COLO668 (cell line): Measurements from ENCODE around the gene ATP6AP2.
A peak's percentile ranks its signal among the peaks of the same experiment; 100 is the strongest.
"Not testable (repeated sequence)": the region's sequence is repeated elsewhere in the genome, so short reads cannot be mapped to it uniquely, and the experiment has no call there.

Experiments used
- DNase-seq: peaks from one replicate; lab custom pipeline; 2025; ENCODE audit not compliant: unreplicated experiment; lab: John Stamatoyannopoulos, UW

Gene ATP6AP2, protein sequence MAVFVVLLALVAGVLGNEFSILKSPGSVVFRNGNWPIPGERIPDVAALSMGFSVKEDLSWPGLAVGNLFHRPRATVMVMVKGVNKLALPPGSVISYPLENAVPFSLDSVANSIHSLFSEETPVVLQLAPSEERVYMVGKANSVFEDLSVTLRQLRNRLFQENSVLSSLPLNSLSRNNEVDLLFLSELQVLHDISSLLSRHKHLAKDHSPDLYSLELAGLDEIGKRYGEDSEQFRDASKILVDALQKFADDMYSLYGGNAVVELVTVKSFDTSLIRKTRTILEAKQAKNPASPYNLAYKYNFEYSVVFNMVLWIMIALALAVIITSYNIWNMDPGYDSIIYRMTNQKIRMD

DNA sequence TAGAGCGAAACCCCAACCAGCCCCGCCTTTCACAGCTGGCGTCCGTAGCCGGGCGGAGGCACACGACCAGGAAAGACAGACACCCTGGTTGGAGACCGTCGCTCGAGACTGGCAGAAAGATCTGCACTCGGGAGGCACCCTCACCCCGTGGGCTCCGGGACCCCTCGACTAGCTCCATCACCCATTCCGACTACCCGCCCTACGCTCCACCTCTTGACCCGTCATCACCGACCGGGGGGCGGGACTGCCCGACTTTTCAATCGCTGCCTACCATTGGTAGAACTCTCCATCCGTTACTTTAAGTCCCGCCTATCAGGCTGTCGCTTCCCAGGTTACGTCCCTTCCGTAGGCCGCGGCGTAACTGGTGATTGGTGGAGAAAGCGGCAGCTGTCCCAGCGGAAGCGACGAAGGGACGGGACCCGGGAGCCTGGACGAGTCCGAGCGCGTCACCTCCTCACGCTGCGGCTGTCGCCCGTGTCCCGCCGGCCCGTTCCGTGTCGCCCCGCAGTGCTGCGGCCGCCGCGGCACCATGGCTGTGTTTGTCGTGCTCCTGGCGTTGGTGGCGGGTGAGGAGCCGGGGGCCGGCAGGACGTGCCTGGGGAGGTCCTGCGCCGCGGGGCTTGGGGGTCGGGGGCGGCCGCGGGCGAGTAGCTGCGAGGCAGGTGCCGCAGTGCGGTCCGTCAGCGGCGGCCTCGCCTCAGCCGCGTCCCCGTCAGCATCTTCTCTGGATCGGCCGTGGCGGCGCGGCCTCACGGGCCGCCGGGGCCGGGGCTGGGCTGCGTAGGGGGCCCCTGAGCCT is at the start of gene ATP6AP2:
Gene ATP6AP2, plus strand, starts transcription at position 434 of the 799 bp plus-strand sequence. Its CDS starts 96 bp downstream, at position 530.
- DNase-seq = peak; percentile 93

DNA sequence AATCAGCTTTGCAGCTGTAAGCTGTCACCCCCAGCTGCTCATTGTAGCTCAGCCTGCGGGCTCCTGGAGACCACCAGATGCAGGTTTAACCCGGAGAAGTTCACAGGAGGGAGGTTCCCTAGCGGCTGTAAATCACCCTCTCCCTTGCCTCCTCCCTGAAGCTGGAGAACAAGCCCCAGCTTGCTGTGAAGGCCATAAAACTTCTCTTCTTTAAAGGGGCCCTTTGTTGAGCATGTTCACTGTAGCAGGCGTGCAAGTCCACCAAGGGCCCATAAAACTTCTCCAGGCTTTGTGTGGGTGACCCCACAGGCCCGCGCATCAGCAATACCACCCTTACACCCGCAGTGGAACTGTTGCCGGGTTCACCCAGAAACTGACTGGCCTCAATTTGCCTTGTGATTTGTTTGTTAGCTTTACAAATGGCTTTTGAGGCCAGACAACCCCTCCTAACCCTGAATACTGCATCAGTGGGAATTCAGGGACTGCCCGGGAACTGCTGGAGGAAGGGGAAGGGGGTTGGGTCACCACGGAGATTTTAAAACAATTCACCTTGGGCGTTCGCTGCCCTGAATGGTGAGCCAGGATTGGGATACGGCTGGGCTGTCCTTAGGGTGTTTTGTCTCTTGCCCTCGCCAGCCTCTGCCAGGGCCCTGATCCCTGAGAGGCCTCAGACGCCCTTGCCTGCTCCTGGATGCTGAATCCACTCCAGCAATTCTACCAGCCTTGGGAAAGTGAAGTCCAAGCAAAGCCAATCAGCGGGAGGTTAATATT is 49.5 kb upstream of the ATP6AP2 start:
- DNase-seq = no peak

GRCh38 chrX:40537310-40537709 is 43.5 kb upstream of the ATP6AP2 start:
- no peak for DNase-seq

GRCh38 chrX:40538406-40538805 is 42.4 kb upstream of the ATP6AP2 start:
- DNase-seq = no peak

DNA sequence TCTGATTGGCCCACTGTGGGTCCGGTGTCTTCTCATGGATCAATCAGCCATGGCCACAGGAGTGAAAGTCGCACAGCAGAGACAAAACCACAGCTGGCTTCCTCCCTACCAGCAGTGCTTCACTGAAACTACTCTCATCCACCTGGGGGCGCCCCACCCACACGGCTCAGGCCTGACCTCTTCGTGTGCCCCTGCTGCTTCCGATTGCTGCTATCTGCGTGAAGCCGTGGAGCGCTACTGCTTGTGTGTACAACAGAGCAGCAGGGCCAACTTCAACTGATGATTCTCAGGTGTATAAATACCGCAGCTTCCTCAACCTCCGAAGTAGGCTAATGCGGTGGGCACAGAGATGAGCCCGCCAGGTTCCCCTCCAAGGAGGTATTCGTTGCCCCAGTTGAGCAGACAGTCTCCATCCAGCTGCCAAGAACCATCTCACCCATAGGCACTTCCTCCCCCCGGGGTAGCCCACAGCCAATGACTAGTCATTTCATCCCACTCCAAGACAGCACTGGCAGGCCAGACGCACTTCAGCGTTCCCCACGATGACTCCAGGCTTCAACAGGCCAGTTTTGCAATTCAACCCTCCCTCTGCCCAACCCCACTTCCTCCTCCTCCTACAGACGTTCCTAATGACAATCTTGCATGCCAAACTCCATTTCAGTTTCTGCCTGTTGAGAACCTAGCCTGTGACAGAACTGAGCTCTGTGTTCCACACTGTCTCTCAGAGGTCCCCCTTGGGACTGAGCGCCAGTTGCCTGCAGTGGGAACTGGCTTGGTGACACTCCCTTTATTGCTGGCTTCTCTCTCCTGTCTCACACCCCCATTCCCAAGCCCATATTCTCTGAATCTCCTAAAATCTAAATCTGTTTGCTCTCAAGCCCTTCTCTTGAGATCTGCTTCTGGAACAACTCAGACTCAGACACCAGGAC is 41.3 kb upstream of the ATP6AP2 start:
- peak; percentile 13 for DNase-seq

GRCh38 chrX:40542208-40542607 is 38.6 kb upstream of the ATP6AP2 start:
- DNase-seq = no peak

GRCh38 chrX:40542972-40543371 is 37.8 kb upstream of the ATP6AP2 start:
- no peak for DNase-seq

- DNase-seq = peak; percentile 41
Observed at GRCh38 chrX:40543661-40544328, 37.0 kb upstream of the ATP6AP2 start.

DNA sequence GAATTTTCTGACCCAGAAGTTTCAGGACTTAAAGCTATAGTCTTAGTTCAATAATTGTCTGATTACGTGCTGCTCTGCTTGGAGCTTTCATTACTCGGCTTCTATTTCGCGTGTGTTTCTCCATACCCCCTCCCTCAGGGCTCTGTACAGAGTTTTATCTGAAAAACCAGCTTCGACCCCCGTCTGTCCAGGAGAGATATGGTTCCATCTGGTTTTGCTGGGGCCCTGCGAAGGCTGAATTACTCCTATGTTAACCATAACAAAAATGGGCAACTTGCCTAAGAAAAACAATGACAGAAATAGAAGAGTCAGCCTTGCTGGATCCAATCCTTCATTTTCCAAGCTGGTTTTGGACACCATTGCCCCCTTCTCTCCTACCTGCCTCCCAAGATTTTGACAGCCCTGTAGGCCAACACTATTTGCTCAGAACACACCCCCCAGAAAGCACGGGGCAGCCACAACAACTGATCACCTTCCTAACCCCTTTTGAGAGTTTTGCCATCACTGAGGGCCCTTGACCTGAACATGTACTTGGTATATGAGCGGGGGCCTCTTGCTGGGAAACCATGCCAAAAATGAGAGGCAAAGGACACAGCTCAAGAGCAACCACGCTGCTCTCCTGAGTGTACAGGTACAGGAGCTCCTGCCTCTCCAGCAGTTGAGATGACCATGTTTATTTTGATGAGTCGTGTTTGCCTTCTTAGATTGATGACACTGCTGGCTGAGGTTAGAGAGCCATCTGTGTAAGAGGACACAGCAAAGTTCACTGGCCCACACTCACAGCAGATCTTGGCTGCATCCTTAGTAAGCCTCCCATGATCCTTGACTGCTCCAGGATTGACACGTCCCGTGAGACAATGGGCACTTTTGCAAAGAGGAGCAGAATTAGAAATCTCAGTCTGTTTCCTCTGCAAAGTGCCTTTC is 36.2 kb upstream of the ATP6AP2 start:
- DNase-seq = no peak

DNA sequence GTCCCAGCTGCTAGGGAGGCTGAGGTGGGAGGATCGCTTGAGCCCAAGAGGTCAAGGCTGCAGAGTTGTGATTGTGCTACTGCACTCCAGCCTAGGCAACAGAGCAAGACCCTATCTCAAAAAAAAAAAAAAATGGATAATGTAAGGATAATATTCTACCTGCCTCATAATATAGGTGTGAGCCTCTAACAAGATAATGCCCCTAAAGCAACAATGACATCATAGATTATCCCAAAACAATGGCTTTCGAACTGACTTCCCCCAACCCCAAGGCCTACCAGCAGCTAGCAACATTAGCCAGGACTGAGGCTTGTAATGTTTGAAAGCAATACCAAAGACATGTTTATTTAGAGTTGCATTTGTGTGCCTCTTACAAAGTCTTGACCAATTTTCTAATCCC is 33.9 kb upstream of the ATP6AP2 start:
- no peak for DNase-seq

- DNase-seq = peak; percentile 90
Observed at GRCh38 chrX:40550066-40550465, 30.7 kb upstream of the ATP6AP2 start.

DNA sequence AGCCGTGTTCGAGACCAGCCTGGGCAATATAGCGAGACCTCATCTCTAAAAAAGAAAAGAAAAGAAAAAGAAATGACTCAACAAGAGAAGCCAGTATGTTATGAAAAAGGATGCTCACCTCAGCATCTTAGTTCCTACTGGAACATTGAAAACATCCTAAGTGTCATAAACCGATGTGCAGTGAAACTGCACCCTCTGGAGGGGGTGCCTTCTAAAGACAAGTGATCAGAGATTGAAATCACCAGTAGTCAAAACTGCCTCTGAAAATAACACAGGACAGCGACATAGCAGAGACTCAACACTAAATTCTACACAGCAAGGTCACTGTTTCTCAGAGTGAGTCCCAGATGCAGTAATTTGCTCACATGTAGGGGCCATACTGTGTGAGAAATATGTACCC is 28.0 kb upstream of the ATP6AP2 start:
- DNase-seq = no peak

DNA sequence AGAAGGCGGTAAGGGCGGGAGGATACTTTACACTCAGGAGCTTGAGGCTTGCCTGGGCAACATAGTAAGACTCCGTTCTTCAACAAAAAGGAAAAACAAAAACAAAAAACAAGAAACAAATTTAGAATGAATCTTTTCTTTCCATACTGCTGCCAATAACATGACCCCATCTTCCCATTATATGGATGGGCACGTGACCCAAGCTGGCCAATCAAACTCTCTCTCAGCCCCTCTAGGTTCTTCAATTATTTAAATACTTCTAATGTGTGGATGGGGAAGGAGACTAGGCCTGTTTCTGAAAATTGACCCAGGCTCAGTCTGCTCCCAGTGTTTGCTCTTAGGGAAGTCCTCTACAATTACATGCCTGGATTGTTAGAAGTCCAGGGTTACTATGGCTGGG is 22.2 kb upstream of the ATP6AP2 start:
- no peak for DNase-seq

DNA sequence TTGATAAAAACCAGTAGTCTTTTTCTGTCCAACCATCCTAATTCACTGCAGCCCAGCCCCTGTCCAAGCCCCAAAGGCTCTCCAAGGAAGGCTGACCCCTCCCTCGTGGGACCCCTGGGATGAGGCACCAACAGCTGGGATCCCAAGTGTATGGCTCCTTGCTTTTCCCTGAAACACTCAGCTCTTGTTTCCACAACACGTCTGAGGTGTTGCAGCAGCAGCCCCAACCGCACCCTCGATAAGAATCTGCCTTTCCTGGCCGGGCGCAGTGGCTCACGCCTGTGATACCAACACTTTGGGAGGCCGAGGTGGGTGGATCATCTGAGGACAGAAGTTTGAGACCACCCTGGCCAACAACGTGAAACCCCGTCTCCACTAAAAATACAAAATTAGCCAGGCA is 17.0 kb upstream of the ATP6AP2 start:
- no peak for DNase-seq

GRCh38 chrX:40564447-40564846 is 16.3 kb upstream of the ATP6AP2 start:
- DNase-seq = no peak

GRCh38 chrX:40570346-40571093 is 10.2 kb upstream of the ATP6AP2 start:
- DNase-seq = no peak

- DNase-seq = not testable (repeated sequence)
Observed at GRCh38 chrX:40571164-40571563, 9.6 kb upstream of the ATP6AP2 start.

GRCh38 chrX:40571600-40571999 is 9.2 kb upstream of the ATP6AP2 start:
- DNase-seq = no peak
